Breast epithelium (tissue), 3 donors: ENCODE measurements around the gene MAPT.

Experiments
- CTCF ChIP-seq, 3 donors: fragments of 450-650 bp; IDR thresholded peaks; one replicate each; pipeline ENCODE4 v1.5.1; 2016 to 2017; ENCODE audit warnings: antibody characterized with exemption in 3 of 3, mild to moderate bottlenecking in 3 of 3, moderate library complexity in 3 of 3
- POLR2A ChIP-seq: fragments of 450-650 bp; IDR thresholded peaks from one replicate; pipeline ENCODE4 v1.6.1; 2016; ENCODE audit warnings: antibody characterized with exemption, mild to moderate bottlenecking, moderate library complexity

- TF ChIP-seq CTCF (IDR thresholded peaks at IDR 0.05) = no peak
- TF ChIP-seq POLR2A = no peak
Observed at GRCh38 chr17:45949755-45950320, 55.5 kb downstream of the MAPT start.
